Measurements from ENCODE around the gene EBP.
A peak's percentile ranks its signal among the peaks of the same experiment; 100 is the strongest.
"Not testable (repeated sequence)": the region's sequence is repeated elsewhere in the genome, so short reads cannot be mapped to it uniquely, and the experiment has no call there.

The EBP gene

DNA sequence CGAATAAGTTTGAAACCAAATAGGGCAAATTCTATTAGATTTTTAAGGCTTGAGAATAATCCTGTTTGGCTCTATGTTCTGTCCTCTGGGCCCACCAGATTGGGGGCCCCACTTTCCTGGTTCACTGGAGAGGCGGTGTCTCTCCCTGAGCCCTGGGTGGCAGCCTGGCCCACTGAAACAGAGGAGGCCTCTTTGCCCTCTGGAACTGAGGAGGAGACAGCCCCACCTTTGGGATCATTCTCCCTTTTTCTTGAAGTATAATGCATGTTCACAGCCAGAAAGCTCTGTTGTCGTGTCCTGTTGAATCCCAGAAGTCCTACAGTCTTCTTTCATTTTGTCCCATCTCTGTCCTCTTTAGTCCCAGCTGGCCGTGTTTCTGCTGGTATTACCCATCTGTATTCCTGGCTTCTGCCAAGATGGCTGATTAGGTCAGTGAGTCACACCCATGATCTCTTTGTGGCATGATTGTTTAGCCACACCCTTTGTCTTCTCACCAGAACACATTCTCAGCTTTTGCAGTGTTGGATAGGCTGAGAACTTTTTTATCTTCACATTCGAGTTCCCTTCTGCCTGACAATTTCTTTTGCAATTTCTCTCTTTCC is 9.9 kb downstream of the EBP start:
- H3K36me3 Mint-ChIP-seq, result peaks cover 51% of the 10 kb centered on the region
- DNase-seq (ENCODE audit: low spot score in 2 of 2) (no peak), ATAC-seq (peak; percentile 92)
- H3K9me3 Mint-ChIP-seq, result no peaks in the 10 kb centered on the region
- peaks cover 33% of the 10 kb centered on the region for H3K4me1 Mint-ChIP-seq
- peak overlapping the region; percentile 31 for H3K4me3 Mint-ChIP-seq
- peak overlapping the region; percentile 95 for H3K27ac Mint-ChIP-seq

DNA sequence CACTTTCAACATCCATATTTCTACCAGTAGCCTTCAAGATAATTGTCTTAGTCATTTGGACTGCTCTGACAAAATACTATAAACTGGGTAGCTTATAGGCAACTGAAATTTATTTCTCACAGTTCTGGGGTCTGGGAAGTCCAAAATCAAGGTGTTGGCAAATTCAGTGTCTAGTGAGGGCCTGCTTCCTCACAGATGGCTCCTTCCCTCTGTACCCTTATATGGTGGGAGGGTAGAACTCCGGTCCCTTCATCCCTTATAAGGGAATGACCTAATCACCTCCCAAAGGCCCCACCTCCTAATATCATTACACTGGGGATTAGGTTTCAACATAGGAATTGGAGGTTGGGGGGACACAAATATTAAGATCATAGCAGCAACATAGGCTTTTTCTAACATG is 10.6 kb downstream of the EBP start:
- DNase-seq (ENCODE audit: low spot score in 2 of 2) (no peak), ATAC-seq (no peak)
- H3K27ac Mint-ChIP-seq, result peak overlapping the region; percentile 95
- H3K4me3 Mint-ChIP-seq, result no peak overlapping the region
- no peaks in the 10 kb centered on the region for H3K9me3 Mint-ChIP-seq
- peaks cover 45% of the 10 kb centered on the region for H3K36me3 Mint-ChIP-seq
- peaks cover 29% of the 10 kb centered on the region for H3K4me1 Mint-ChIP-seq

DNA sequence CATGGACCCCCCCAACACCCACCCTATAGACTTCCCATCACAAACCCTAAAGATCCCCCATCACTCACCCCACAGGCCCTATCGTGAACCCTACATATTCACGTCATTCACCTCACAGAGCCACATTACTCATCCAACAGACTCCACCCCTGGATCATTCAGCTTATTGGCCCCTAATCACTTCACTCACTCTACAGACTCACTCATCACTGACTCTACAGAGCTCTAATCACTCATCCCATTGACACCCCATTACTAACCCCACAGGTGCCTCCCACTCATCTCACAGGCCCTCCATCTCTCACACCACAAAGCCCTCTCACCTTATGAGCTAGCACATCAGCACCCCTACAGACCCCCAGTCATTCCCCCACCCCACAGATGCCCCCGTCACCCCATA is 11.6 kb downstream of the EBP start:
- H3K4me1 Mint-ChIP-seq, result peaks cover 29% of the 10 kb centered on the region
- peak overlapping the region; percentile 83 for H3K27ac Mint-ChIP-seq
- ATAC-seq, result peak; percentile 40
- peaks cover 35% of the 10 kb centered on the region for H3K36me3 Mint-ChIP-seq
- H3K9me3 Mint-ChIP-seq, result no peaks in the 10 kb centered on the region
- no peak overlapping the region for H3K4me3 Mint-ChIP-seq
- no peak for DNase-seq (ENCODE audit: low spot score in 2 of 2)

DNA sequence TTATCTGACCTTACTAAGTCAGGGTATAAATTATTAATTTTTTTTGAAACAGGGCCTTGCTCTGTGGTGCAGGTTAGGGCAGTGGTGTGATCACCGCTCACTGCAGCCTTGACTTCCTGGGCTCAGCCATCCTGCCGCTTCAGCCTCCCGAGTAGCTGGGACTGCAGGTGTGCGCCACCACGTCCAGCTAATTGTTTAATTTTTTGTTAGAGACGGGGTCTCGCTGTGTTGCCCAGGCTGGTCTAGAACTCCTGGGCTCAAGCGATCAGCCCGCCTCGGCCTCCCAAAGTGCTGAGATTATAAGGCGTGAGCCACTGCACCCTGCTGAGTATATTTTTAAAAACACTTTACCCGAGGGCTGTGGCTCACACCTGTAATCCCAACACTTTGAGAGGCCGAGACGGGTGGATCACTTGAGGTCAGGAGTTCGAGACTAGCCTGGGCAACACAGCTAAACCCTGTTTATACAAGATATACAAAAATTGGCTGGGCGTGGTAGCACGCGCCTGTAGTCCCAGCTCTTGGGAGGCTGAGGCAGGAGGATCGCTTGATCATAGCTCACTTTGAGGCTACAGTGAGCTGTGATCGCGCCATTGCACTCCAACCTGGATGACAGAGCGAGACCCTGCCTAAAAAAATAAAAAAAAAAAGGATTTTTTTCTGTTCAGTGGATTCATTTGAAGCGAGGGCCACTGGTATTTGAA is 17.2 kb downstream of the EBP start:
- Mint-ChIP-seq H3K9me3 (no peaks in the 10 kb centered on the region), H3K4me3 (peak overlapping the region; percentile 81), H3K36me3 (peaks cover 43% of the 10 kb centered on the region), H3K27ac (peak overlapping the region; percentile 93), H3K4me1 (peaks cover 28% of the 10 kb centered on the region)
- DNase-seq (ENCODE audit: low spot score in 2 of 2), result no peak
- no peak for ATAC-seq

DNA sequence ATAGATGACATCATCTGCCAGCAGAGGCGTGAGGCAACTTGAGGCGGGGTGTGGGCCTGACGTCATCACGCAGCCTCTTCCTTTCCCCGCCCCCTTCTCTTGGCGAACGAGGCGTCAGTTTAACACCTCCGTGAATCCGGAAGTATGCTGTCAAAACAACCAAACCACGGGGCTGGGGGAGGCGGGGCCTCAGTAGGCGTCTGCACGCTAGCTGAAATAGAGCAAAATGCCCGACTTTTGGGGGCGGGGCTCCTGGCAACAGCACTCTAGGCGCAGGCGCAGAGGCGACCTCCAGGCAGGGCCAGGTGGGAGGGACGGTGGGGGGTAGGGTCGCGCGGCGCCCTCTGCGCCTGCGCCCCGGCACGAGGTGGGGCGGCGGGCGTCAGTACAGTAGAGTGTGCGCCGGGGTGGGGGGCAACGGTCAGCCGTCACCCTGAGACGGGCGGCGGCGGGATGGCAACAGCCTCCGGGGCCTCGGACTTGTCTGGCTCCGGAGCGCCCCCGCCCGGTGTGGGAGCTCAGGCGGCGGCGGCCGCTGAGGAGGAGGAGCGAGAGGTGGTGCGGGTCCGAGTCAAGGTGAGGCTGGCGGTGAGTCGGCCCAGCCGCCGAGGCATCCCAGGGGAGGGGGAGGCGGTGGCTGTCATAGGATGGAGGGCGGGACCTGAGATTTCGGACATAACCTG is 17.9 kb downstream of the EBP start, which contains the start of gene TBC1D25:
TBC1D25 (plus strand) TSS at position 370 of the 683 bp plus-strand sequence; CDS start at position 454, 84 bp downstream.
- Mint-ChIP-seq H3K4me1 (peaks cover 23% of the 10 kb centered on the region), H3K36me3 (peaks cover 50% of the 10 kb centered on the region), H3K9me3 (no peaks in the 10 kb centered on the region), H3K4me3 (peak within 1 kb of the TSS; percentile 81), H3K27ac (peak within 1 kb of the TSS; percentile 93)
- peak; percentile 80 to 95 for DNase-seq (ENCODE audit: low spot score in 2 of 2)
- peak; percentile 91 for ATAC-seq

DNA sequence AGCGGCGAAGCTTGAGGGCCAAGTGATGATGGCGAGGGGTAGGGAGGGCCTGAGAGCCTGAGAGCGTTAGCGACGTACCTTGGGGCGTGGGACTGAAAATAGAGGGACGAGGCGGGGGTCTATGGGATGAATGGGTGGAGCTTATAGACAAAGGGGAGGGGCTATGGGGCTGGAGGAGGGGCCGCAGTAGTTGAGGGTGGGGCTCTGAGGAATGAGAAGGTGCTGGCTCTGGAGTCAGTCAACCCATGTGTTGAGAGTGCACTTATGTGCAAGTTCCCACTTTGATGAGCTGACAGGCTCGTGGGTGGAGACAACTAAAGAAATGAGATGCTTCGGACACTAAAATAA is 18.4 kb downstream of the EBP start:
- peak; percentile 74 for ATAC-seq
- Mint-ChIP-seq H3K9me3 (no peaks in the 10 kb centered on the region), H3K4me1 (peaks cover 18% of the 10 kb centered on the region), H3K27ac (peak overlapping the region; percentile 93), H3K36me3 (peaks cover 55% of the 10 kb centered on the region), H3K4me3 (peak overlapping the region; percentile 81)
- DNase-seq (ENCODE audit: low spot score in 2 of 2), result peak in 1 of 2 donors; percentile 78

DNA sequence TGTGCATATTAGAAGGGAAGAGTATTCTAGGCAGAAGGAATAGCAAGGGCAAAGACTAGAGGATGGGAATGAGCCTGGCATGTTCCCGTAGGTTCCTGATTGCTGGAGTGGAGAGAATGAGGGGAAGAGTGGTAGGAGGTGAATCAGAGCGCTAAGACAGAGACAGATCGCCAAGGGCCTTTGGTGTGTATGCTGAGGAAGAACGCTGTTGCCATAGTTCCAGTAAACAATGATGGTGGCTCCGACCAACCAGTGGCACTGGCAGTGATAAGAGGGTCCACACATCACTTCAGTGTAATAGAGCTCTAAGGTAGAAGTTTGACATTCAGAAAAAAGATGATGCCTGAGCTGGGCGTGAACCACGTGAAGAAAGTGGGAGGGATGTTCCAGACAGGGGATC is 18.9 kb downstream of the EBP start:
- Mint-ChIP-seq H3K27ac (peak overlapping the region; percentile 93), H3K36me3 (peaks cover 60% of the 10 kb centered on the region), H3K9me3 (no peaks in the 10 kb centered on the region), H3K4me1 (peaks cover 18% of the 10 kb centered on the region), H3K4me3 (peak overlapping the region; percentile 81)
- DNase-seq (ENCODE audit: low spot score in 2 of 2) (peak in 1 of 2 donors; percentile 51), ATAC-seq (no peak)

DNA sequence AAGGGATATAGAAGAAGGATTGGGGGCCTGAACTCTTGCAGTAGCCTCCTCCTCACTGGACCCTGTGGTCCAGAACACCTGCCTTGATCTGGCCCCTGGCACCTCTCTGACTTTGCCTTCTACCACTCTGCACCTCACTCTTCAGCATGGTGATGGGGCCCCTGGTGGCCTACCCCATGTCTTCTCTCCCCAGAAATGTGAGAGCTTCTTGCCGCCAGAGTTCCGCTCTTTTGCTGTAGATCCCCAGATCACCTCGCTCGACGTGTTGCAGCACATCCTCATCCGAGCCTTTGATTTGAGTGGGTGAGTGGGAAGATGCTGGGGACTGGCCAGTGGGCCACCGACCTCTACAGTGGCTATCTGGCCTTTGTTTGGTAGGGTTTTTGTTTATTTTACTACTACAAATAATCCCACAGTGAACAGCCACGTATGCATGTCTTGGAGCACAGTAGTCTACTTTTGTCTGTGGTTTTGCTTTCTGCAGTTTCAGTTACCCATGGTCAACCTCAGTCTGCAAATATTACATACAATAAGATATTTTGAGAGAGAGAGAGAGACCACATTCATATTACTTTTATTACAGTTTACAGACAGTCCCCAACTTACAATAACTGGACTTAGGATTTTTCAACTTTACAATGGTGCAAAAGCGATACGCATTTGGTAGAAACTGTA is 19.7 kb downstream of the EBP start:
- Mint-ChIP-seq H3K36me3 (peaks cover 67% of the 10 kb centered on the region), H3K9me3 (no peaks in the 10 kb centered on the region), H3K4me3 (peak overlapping the region; percentile 81), H3K27ac (peak overlapping the region; percentile 93), H3K4me1 (peaks cover 18% of the 10 kb centered on the region)
- DNase-seq (ENCODE audit: low spot score in 2 of 2), result peak in 1 of 2 donors; percentile 53
- ATAC-seq, result no peak

DNA sequence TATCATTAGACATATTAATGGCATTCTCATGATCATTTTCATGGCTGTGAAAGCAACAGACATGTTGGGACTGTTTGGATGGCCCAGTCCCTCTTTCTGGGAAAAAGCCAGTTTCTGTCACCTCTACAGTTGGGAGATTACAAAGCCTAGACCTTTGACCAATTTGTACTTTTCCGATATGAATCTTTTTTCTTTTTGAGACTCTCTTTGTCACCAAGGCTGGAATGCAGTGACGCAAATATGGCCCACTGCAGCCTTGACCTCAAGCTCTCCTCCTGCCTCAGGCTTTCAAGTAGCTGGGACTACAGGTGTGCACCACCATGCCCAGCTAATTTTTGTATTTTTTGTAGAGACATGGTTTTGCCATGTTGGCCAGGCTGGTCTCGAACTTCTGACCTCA is 27.3 kb downstream of the EBP start:
- H3K4me3 Mint-ChIP-seq, result no peak overlapping the region
- ATAC-seq (no peak), DNase-seq (ENCODE audit: low spot score in 2 of 2) (no peak)
- H3K27ac Mint-ChIP-seq, result no peak overlapping the region
- H3K4me1 Mint-ChIP-seq, result no peaks in the 10 kb centered on the region
- peaks cover 100% of the 10 kb centered on the region for H3K36me3 Mint-ChIP-seq
- no peaks in the 10 kb centered on the region for H3K9me3 Mint-ChIP-seq

DNA sequence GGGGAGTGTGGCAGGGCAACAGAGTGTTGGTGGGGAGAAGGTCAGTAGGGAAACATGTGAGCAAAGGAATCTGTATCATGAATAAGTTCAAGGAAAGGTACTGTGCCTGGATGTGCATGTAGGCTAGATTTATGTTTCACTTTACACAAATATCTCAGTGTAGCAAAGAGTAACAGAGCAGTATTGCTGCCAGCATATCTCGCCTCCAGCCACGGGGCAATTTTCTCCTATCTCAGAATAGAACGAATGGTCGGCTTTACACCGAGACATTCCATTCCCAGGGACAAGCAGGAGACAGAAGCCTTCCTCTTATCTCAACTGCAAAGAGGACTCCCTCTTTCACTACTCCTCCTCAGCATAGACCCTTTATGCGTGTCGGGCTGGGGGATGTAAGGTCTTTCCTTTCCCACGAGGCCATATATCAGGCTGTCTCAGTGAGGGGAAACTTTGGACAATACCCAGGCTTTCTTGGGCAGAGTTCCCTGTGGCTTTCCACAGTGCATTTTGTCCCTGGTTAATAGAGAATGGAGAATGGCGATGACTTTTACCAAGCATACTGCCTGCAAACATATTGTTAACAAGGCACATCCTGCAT is 34.2 kb downstream of the EBP start:
- not testable (repeated sequence) for DNase-seq (ENCODE audit: low spot score in 2 of 2); H3K9me3 Mint-ChIP-seq; ATAC-seq; H3K4me1 Mint-ChIP-seq; H3K4me3 Mint-ChIP-seq
- Mint-ChIP-seq H3K27ac (peak overlapping the region; percentile 1), H3K36me3 (peaks cover 94% of the 10 kb centered on the region)

DNA sequence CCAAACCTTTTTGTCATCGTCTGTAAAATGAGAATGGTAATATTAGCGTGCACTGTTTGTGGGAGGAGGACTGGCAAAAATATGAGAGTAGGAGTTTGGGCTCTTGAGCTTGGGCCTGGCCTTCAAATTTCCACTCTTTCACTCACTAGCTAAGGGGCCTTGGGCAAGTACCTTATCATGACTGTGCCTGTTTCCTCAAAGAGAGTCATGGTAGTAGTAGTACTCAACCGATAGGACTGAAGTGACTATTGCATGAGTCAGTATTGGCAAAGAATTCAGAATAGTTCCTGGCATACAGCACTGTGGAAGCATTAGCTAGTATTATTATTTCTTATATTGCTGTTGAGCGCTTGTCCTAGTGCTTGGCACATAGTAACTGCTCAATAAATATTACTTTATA is 36.7 kb downstream of the EBP start:
- ATAC-seq, result peak; percentile 100
- no peaks in the 10 kb centered on the region for H3K9me3 Mint-ChIP-seq
- peak overlapping the region; percentile 79 for H3K27ac Mint-ChIP-seq
- no peak overlapping the region for H3K4me3 Mint-ChIP-seq
- DNase-seq (ENCODE audit: low spot score in 2 of 2), result no peak
- peaks cover 87% of the 10 kb centered on the region for H3K36me3 Mint-ChIP-seq
- H3K4me1 Mint-ChIP-seq, result no peaks in the 10 kb centered on the region

DNA sequence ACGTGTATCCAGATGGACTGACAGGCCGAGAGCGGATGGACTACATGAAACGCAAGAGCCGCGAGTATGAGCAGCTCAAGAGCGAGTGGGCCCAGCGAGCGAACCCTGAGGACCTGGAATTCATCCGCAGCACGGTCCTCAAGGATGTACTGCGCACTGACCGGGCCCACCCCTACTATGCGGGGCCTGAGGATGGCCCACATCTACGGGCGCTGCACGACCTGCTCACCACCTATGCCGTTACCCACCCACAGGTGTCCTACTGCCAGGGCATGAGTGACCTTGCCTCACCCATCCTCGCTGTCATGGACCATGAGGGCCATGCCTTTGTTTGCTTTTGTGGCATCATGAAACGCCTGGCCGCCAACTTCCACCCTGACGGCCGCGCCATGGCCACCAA is 38.0 kb downstream of the EBP start:
- DNase-seq (ENCODE audit: low spot score in 2 of 2) (no peak), ATAC-seq (no peak)
- Mint-ChIP-seq H3K4me1 (no peaks in the 10 kb centered on the region), H3K27ac (no peak overlapping the region), H3K36me3 (peaks cover 73% of the 10 kb centered on the region), H3K4me3 (no peak overlapping the region), H3K9me3 (no peaks in the 10 kb centered on the region)

DNA sequence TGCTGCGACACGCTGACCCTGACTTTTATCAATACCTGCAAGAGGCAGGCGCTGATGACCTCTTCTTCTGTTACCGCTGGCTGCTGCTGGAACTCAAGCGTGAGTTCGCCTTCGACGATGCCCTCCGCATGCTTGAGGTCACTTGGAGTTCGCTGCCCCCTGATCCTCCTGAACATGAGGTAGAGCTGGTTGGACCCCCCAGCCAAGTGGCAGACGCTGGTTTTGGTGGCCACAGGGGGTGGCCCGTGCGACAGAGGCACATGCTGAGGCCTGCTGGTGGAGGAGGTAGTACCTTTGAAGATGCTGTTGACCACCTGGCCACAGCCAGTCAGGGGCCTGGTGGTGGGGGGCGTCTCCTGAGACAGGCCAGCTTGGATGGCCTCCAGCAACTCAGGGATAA is 38.4 kb downstream of the EBP start:
- H3K9me3 Mint-ChIP-seq, result no peaks in the 10 kb centered on the region
- H3K4me1 Mint-ChIP-seq, result no peaks in the 10 kb centered on the region
- no peak overlapping the region for H3K4me3 Mint-ChIP-seq
- peaks cover 69% of the 10 kb centered on the region for H3K36me3 Mint-ChIP-seq
- ATAC-seq (no peak), DNase-seq (ENCODE audit: low spot score in 2 of 2) (no peak)
- peak overlapping the region; percentile 75 for H3K27ac Mint-ChIP-seq

DNA sequence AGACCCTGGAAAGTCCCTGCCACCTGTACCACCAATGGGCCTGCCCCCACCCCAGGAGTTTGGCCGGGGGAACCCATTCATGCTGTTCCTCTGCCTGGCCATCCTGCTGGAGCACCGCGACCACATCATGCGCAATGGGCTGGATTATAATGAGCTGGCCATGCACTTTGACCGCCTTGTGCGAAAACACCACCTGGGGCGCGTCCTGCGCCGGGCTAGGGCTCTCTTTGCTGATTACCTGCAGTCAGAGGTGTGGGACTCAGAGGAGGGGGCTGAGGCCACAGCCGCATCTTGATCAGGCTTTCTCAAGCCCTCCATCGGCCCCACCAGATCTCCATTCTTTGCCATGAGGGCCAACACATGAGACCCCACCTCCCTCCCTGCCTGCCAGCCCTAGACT is 39.1 kb downstream of the EBP start:
- Mint-ChIP-seq H3K4me1 (no peaks in the 10 kb centered on the region), H3K36me3 (peaks cover 66% of the 10 kb centered on the region), H3K4me3 (no peak overlapping the region), H3K9me3 (no peaks in the 10 kb centered on the region), H3K27ac (peak overlapping the region; percentile 75)
- DNase-seq (ENCODE audit: low spot score in 2 of 2) (no peak), ATAC-seq (no peak)

DNA sequence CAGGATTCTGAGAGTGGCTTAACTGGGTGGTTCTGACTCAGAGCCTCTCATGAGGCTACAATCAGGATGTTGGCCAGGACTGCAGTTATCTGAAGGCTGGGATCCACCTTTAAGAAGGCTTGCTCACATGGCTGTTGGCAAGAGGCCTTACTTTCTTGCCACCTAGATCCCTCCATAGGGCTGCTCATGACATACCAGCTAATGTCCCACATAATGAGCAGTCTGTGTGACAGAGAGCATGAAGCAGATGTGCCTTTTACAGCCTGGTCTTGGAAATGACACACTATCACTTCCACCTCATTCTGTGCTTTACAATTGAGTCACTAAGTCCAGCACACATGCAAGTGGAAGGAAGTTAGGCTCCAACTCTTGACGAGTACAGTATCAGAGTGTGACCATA is 48.4 kb downstream of the EBP start:
- H3K9me3 Mint-ChIP-seq, result no peaks in the 10 kb centered on the region
- H3K4me1 Mint-ChIP-seq, result peaks cover 8% of the 10 kb centered on the region
- H3K4me3 Mint-ChIP-seq, result no peak overlapping the region
- DNase-seq (ENCODE audit: low spot score in 2 of 2) (peak in 1 of 2 donors; percentile 56), ATAC-seq (peak; percentile 86)
- peaks cover 21% of the 10 kb centered on the region for H3K36me3 Mint-ChIP-seq
- H3K27ac Mint-ChIP-seq, result peak overlapping the region; percentile 61
